Colonic mucosa (tissue), 4 donors: ENCODE results near the gene NGEF. TPM values are rescaled to one million over a fixed set of nuclear protein-coding genes. Genes with fewer than 3 reads are reported as not detected.

Experiments
- DNase-seq: peaks from one replicate; pipeline ENCODE4 v3.0.0-alpha.2; 2020
- H3K27ac ChIP-seq: fragments of 200-600 bp; one replicate; pipeline ENCODE4 v1.8.0; 2021
- H3K27me3 ChIP-seq: fragments of 200-600 bp; one replicate; pipeline ENCODE4 v1.8.0; 2021
- H3K36me3 ChIP-seq: fragments of 200-600 bp; one replicate; pipeline ENCODE4 v1.8.0; 2021
- H3K4me1 ChIP-seq: fragments of 200-600 bp; one replicate; pipeline ENCODE4 v1.8.0; 2021; ENCODE audit warnings: mild to moderate bottlenecking
- H3K4me3 ChIP-seq: fragments of 200-600 bp; one replicate; pipeline ENCODE4 v1.8.0; 2021
- H3K9ac ChIP-seq, 2 donors: one replicate each; pipeline ENCODE4 v1.7.0; 2013; ENCODE audit warnings: control low read depth in 2 of 2, low read depth in 2 of 2, low read length in 2 of 2
- H3K9me3 ChIP-seq: fragments of 200-600 bp; one replicate; pipeline ENCODE4 v1.8.0; 2021
- CTCF ChIP-seq: fragments of 200-600 bp; IDR thresholded peaks from one replicate; pipeline ENCODE4 v1.8.0; 2022; ENCODE audit warnings: antibody characterized with exemption, mild to moderate bottlenecking
- intact Hi-C: fragments of 100-400 bp; cut with DNase I; formaldehyde crosslinking; loops from one replicate; pipeline ENCODE4 v1.14.1; 2022
- total RNA-seq, 2 donors: library from RNA; stranded (reverse); fragmentation: NEBNext Ultra II Directional in 1 of 2; extraction: Animal tissue kit (Norgen Biotek cat#: 25700) in 1 of 2; gene quantifications; one replicate each; pipeline ENCODE4 v1.2.1, GENCODE V29; 2021
- donor health status: healthy.
- donor health status: DM: no; HTN: no; CAD: no.
- donor health status: DM: no; HTN: no; CAD: no.

The NGEF gene
- total RNA-seq, 2 donors from 2014 or later: 25.6 to 34.0 TPM

- Histone ChIP-seq H3K4me1 (no peaks in the 10 kb centered on the region), H3K36me3 (no peaks in the 10 kb centered on the region), H3K27me3 (no peaks in the 10 kb centered on the region), H3K4me3 (no peak overlapping the region), H3K9ac (no peak overlapping the region), H3K9me3 (no peaks in the 10 kb centered on the region), H3K27ac (no peak overlapping the region)
- intact Hi-C loops: no loop called here
- TF ChIP-seq CTCF: no peak
- DNase-seq: no peak
Observed at GRCh38 chr2:232886176-232886575, 126.9 kb downstream of the NGEF start.

DNA sequence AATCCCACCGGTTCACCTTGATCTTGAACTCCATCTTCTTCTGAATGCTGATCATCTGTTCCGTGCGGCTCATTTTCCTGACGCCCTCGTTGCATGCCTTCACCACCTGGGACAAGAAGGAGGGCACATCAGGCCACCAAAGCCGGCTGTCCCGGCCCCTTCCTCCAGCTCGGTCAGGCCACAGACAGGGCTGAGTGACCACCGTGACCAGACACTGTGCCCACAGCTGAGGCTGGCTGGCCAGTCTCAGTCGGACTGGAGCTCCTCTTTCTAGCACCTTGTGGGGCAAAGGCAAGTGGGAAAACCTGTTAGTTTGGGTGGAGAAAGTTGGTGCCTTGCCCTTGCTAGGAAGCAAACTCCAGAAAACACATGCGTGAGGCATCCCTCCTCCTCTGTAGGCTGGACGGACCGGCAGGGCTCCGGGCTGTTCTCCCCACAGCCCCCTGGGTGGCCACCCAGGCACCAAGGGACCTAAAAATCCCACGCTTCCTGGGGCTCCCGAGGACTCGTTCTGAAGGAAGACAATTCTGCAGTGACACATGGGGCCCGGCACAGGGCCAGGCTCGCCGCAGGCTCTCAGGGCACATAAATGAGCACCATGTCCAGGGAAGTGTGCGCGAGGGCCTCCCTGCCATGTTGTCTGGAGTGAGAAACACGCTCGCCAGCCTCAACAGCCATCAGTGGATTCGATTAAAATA lies 127.6 kb downstream of the NGEF start:
- Histone ChIP-seq H3K4me1 (no peaks in the 10 kb centered on the region), H3K9me3 (no peaks in the 10 kb centered on the region), H3K9ac (no peak overlapping the region), H3K36me3 (no peaks in the 10 kb centered on the region), H3K27me3 (no peaks in the 10 kb centered on the region), H3K4me3 (no peak overlapping the region), H3K27ac (no peak overlapping the region)
- TF ChIP-seq CTCF: no peak
- intact Hi-C loops: no loop called here
- no peak for DNase-seq

- Histone ChIP-seq H3K4me3 (no peak overlapping the region), H3K9me3 (no peaks in the 10 kb centered on the region), H3K9ac (no peak overlapping the region), H3K27ac (no peak overlapping the region), H3K36me3 (no peaks in the 10 kb centered on the region), H3K4me1 (no peaks in the 10 kb centered on the region), H3K27me3 (no peaks in the 10 kb centered on the region)
- no peak for DNase-seq
- TF ChIP-seq CTCF: no peak
- intact Hi-C loops: no loop called here
Observed at GRCh38 chr2:232884549-232885263, 128.3 kb downstream of the NGEF start.

DNA sequence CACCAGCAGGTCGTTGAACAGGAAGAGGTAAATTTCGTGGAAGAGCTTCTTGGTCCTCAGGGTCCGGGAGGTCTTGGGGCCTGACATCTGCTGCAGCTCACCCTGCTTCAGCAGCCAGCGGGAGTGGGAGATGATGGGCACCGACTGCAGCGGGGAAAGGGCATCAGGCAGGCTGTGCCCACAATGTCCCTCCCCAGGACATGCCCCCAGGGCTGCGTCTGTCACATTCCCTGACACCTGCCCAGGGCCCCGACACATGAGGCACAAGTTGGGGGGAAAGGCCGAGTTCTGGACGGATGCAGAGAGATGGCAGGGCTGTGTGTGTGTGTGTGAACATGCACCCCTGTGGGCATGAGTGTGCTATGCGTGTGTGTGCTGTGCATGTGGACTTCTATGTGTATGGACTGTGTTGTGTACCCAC lies 129.0 kb downstream of the NGEF start:
- Histone ChIP-seq H3K9me3 (no peaks in the 10 kb centered on the region), H3K27me3 (no peaks in the 10 kb centered on the region), H3K27ac (no peak overlapping the region), H3K4me3 (no peak overlapping the region), H3K4me1 (no peaks in the 10 kb centered on the region), H3K9ac (no peak overlapping the region), H3K36me3 (no peaks in the 10 kb centered on the region)
- intact Hi-C loops: no loop called here
- no peak for DNase-seq
- TF ChIP-seq CTCF: no peak

- TF ChIP-seq CTCF: no peak
- Histone ChIP-seq H3K4me1 (no peaks in the 10 kb centered on the region), H3K9me3 (no peaks in the 10 kb centered on the region), H3K9ac (no peak overlapping the region), H3K36me3 (no peaks in the 10 kb centered on the region), H3K27me3 (no peaks in the 10 kb centered on the region), H3K4me3 (no peak overlapping the region), H3K27ac (no peak overlapping the region)
- intact Hi-C loops: no loop called here
- no peak for DNase-seq
Observed at GRCh38 chr2:232883116-232883721, 129.8 kb downstream of the NGEF start.
